GM21723 (cell line): ENCODE data around the gene KRTAP1-3.
"Not testable (repeated sequence)": the region's sequence is repeated elsewhere in the genome, so short reads cannot be mapped to it uniquely, and the experiment has no call there.

Experiments
- ATAC-seq: cut with Tn5 transposase; IDR thresholded peaks from one replicate; pipeline ENCODE4 v1.9.1; 2021; ENCODE audit warnings: mild to moderate bottlenecking, moderate library complexity; ENCODE audit not compliant: unreplicated experiment

The KRTAP1-3 gene

GRCh38 chr17:41054556-41054955 is 19.9 kb upstream of the KRTAP1-3 start:
- not testable (repeated sequence) for ATAC-seq

DNA sequence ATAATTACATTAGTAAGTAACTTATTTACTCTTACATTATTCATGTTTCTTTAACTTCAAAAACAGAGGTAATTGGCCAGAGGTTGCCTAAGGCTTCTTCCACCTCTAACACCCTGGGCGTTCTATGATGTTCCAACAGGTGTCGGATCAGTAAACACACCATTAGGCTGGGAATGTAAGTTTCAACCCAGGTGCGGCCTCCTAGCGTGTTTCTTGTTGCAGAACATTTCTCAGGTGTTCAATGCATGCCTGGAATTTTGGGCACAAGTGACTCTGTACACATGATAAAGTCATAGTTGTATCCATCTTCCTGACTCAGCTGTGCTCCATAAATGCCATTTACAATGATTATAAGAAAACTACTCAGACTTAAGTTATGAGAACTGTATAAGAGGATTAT is 19.4 kb upstream of the KRTAP1-3 start:
- no peak for ATAC-seq

GRCh38 chr17:41052566-41052965 is 17.9 kb upstream of the KRTAP1-3 start:
- no peak for ATAC-seq

DNA sequence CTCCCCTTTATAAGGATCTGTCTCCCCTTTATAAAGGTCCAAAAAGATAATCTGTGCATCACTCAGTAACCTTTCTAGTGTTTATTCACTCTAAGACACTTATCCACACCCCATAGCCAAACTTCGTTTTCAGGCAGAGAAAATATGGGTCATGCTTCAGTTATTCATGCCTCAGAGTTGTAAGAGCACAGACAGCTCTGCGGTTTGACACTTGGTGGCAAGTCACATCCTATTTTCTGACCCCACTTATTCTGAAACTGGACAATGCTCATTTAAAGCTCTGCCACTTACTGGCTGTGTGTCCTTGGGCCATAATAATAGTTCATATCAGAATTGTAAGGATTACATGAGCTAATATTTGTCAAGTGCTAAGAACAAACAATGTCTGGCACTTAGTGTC is 14.4 kb upstream of the KRTAP1-3 start:
- ATAC-seq = no peak

GRCh38 chr17:41048441-41048840 is 13.8 kb upstream of the KRTAP1-3 start:
- ATAC-seq = no peak

DNA sequence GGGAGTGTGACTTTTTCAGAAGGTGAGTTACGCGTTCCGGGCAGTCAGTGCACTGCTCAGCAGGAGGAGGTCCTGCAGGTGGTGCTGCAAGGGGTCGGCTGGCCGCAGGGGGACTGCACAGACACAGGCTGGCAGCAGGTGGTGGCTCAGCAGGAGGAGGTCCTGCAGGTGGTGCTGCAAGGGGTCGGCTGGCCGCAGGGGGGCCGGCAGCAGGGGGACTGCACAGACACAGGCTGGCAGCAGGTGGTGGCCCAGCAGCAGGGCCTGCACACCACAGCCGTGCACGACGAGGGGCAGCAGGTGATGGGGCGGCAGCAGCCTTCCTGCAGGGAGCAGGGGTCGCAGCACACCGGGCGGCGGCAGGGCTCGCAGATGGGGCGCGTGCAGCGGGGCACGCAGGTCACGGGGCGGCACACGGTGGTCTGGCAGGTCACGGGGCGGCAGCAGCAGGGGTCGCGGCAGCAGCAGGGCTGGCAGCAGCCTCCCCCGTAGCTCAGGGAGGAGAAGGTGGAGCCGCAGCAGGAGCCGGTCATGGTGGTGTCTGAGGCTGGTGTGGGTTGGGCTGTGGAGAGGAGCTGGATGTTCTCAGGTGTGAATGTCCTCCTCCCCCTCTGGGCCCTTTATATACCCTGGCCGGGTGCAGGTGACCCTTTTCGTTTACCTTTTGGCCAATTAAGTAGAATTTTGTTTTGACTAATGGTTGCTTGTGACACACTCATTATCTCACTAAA is 12.2 kb upstream of the KRTAP1-3 start, which contains the start of gene KRTAP2-1:
KRTAP2-1 (minus strand) TSS at position 582 of the 731 bp plus-strand sequence; CDS start at position 533, 49 bp downstream.
- not testable (repeated sequence) for ATAC-seq

GRCh38 chr17:41042953-41043352 is 8.3 kb upstream of the KRTAP1-3 start:
- no peak for ATAC-seq

- ATAC-seq = not testable (repeated sequence)
Measured at GRCh38 chr17:41040783-41041571, 6.3 kb upstream of the KRTAP1-3 start, which contains the start of gene KRTAP1-1. TSS of gene KRTAP1-1 (minus strand) at chr17:41041450. CDS start at chr17:41041397, 53 bp downstream.

GRCh38 chr17:41037853-41038350 is 3.2 kb upstream of the KRTAP1-3 start:
- ATAC-seq = no peak

GRCh38 chr17:41029633-41030245 is 4.9 kb downstream of the KRTAP1-3 start, which contains the start of gene KRTAP1-4:
TSS of gene KRTAP1-4 (minus strand) at chr17:41030195. CDS start at chr17:41030078, 117 bp downstream.
- no peak for ATAC-seq

- ATAC-seq = no peak
Measured at GRCh38 chr17:41026715-41027471, 7.8 kb downstream of the KRTAP1-3 start, which contains the start of gene KRTAP1-5. TSS of gene KRTAP1-5 (minus strand) at chr17:41027208. CDS start at chr17:41027155, 53 bp downstream.

DNA sequence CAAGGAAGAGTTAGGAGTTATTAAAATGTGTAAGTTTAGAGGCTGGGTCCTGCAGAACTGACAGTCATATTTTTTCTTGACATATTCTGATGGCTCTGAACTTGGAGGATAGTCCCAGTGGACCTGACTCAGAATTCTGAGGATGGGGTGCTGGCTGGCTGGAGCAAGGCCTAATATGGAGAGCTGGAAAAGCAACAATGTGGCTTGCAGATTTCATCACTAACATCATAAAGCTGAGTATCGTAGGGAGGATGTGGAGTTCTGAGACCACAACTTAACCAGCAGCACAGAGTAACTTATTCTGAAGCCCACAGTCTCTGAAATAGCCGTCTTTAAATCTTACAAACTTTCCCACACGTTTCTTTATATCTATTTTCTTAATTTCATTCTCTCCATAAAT is 10.0 kb downstream of the KRTAP1-3 start:
- no peak for ATAC-seq

GRCh38 chr17:41020336-41020735 is 14.3 kb downstream of the KRTAP1-3 start:
- ATAC-seq = no peak

DNA sequence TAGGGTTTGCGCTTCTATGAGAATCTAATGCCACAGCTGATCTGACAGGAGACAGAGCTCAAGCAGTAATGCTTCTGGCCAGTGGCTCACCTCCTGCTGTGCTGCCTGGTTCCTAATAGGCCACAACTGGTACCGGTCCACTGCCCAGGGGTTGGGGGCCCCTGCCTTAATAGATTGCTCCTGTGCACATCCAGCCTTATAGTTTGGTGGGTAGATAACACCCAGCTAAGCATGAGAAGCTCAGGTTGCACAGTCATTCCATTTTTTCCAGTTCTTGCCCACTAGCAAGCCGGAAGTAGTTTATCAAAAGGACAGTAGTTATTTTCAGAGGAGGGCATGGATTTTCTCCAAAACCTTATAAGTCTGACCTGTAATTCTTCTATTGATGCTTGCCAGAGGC is 15.3 kb downstream of the KRTAP1-3 start:
- ATAC-seq = no peak

GRCh38 chr17:41018541-41018940 is 16.1 kb downstream of the KRTAP1-3 start:
- ATAC-seq = no peak

DNA sequence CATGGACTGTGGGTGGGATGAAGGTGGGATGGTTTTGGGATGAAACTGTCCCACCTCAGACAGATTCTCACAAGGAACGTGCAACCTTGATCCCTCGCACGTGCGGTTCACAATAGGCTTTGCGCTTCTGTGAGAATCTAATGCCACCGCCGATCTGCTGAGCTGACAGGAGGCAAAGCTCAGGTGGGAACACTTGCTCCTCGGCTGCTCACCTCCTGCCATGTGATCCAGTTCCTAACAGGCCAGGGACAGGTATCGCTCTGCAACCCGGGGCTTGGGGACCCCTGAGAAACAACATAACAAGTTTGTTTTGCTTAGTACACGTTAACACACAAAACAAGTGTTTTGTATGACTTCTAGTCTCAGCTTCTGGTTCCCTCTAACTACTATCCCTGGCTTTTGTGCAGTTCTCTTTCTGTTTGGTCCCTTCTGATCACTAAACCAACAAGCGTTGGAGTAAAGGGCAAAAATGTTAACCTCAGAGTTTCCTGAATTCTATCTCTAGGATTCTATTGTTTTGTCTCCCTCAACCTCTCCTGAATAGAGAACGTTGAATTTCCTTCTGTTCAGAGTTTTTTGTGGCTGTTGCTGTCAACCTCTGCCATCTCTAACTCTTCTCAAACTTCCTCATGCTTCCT is 18.0 kb downstream of the KRTAP1-3 start:
- no peak for ATAC-seq

DNA sequence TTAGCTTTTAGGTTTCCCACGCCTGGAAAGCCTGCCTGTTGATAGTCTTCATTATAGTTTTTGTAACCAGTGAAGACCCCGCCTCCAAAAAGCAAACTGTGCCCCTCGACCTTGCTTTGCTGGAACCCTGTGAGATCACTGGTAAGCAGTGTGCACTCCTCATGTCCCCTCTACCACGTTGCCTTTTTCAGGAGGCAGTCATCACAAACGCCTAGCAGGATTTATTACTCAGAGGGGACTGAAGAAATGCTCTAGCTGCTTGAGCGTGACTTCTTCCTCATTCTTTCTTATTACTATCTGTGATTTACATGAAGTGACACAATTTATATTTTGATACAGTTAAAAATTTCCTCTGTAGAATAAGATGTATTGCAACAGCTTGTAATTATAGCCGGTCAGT is 19.2 kb downstream of the KRTAP1-3 start:
- no peak for ATAC-seq

- no peak for ATAC-seq
Measured at GRCh38 chr17:41013606-41014005, 21.1 kb downstream of the KRTAP1-3 start.

DNA sequence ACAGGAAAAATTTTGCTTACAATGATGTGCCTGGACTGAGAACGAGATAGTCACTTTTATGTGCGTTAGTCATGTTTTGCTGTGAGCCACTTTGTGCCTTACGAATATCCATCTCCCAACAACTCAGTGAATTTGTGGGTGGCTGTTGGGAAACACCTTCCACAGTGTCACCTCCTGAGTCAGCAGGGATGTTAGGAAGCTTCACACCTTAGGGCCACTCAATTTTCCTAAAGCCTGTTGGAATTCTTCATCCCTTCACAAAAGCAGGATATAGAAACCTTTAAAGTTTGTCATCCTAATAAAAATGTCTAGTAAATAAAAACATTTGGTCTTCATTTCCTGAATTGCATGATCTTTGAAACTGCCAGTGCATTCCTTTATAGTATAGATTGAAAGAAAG is 21.5 kb downstream of the KRTAP1-3 start:
- ATAC-seq = no peak
